Colonic mucosa (tissue), 4 donors: ENCODE data around the gene PTCH2. TPM values are rescaled to one million over a fixed set of nuclear protein-coding genes. Genes with fewer than 3 reads are reported as not detected.
"Not testable (repeated sequence)": the region's sequence is repeated elsewhere in the genome, so short reads cannot be mapped to it uniquely, and the experiment has no call there.

Experiments used
- DNase-seq: peaks from one replicate; pipeline ENCODE4 v3.0.0-alpha.2; 2020
- H3K27ac ChIP-seq: fragments of 200-600 bp; one replicate; pipeline ENCODE4 v1.8.0; 2021
- H3K27me3 ChIP-seq: fragments of 200-600 bp; one replicate; pipeline ENCODE4 v1.8.0; 2021
- H3K36me3 ChIP-seq: fragments of 200-600 bp; one replicate; pipeline ENCODE4 v1.8.0; 2021
- H3K4me1 ChIP-seq: fragments of 200-600 bp; one replicate; pipeline ENCODE4 v1.8.0; 2021; ENCODE audit warnings: mild to moderate bottlenecking
- H3K4me3 ChIP-seq: fragments of 200-600 bp; one replicate; pipeline ENCODE4 v1.8.0; 2021
- H3K9ac ChIP-seq, 2 donors: one replicate each; pipeline ENCODE4 v1.7.0; 2013; ENCODE audit warnings: control low read depth in 2 of 2, low read depth in 2 of 2, low read length in 2 of 2
- H3K9me3 ChIP-seq: fragments of 200-600 bp; one replicate; pipeline ENCODE4 v1.8.0; 2021
- CTCF ChIP-seq: fragments of 200-600 bp; IDR thresholded peaks from one replicate; pipeline ENCODE4 v1.8.0; 2022; ENCODE audit warnings: antibody characterized with exemption, mild to moderate bottlenecking
- intact Hi-C: fragments of 100-400 bp; cut with DNase I; formaldehyde crosslinking; loops from one replicate; pipeline ENCODE4 v1.14.1; 2022
- total RNA-seq, 2 donors: library from RNA; stranded (reverse); fragmentation: NEBNext Ultra II Directional in 1 of 2; extraction: Animal tissue kit (Norgen Biotek cat#: 25700) in 1 of 2; gene quantifications; one replicate each; pipeline ENCODE4 v1.2.1, GENCODE V29; 2021
- donor health status: healthy.
- donor health status: DM: no; HTN: no; CAD: no.
- donor health status: DM: no; HTN: no; CAD: no.

PTCH2 gene
- total RNA-seq, 2 donors from 2014 or later = 0.48 to 0.52 TPM

DNA sequence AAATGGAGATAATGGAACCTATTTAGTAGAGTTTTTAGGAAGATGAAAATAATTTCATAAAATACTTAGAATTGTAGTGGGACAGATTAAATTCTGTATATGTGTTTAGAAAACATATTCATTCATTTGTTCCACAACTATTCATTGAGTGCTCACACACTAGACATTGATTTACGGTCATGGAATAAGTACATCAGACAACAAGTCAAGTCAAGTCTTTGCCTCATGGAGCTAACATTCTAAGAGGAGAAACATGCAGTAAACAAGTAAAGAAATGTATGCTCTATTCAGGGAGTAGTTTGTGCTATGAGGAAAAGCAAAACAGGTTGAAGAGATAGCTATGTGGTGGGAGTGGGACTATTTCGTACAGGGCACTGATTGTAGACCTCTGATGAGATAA is 25.7 kb downstream of the PTCH2 start:
- Histone ChIP-seq H3K9ac (no peak overlapping the region), H3K4me1 (no peaks in the 10 kb centered on the region), H3K4me3 (no peak overlapping the region), H3K27ac (no peak overlapping the region), H3K36me3 (no peaks in the 10 kb centered on the region), H3K27me3 (no peaks in the 10 kb centered on the region), H3K9me3 (no peaks in the 10 kb centered on the region)
- intact Hi-C loops = no loop called here
- TF ChIP-seq CTCF = no peak
- no peak for DNase-seq

- H3K27ac ChIP-seq, intact Hi-C loops, H3K9me3 ChIP-seq, H3K27me3 ChIP-seq, H3K9ac ChIP-seq, H3K36me3 ChIP-seq, DNase-seq, H3K4me1 ChIP-seq, H3K4me3 ChIP-seq: not testable (repeated sequence)
These were observed 27.1 kb downstream of the PTCH2 start for GRCh38 chr1:44815926-44816325.

DNA sequence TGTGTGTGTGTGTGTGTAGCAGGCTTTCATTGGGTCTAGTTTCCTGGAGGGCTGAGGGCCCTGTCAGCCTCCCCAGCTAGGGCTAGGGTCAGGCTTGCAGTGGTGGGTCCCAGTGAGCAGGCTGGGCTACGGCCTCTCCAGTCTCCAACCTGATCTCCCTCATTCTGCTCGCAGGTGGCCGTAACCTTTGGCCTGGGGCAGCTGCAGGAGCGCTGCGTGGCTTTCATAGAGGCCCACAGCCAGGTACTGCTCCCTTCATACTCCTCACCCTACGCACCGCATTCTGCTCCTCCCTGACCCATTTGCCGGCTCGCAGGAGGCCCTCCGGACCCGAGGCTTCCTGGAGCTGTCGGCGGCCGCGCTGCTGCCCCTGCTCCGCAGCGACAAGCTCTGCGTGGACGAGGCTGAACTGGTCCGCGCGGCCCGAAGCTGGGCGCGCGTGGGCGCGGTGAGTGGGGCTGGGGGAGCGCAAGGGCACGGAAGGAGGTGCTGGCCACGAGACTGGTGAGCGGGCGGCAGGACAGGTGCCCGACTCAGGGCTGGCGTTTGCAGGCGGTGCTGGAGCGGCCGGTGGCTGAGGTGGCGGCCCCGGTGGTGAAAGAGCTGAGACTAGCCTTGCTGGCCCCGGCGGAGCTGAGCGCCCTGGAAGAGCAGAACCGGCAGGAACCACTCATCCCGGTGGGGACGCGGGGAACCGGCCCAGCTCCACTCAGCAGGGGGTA is 30.1 kb downstream of the PTCH2 start:
- intact Hi-C loops = no loop called here
- Histone ChIP-seq H3K9me3 (no peaks in the 10 kb centered on the region), H3K36me3 (no peaks in the 10 kb centered on the region), H3K4me1 (peaks cover 21% of the 10 kb centered on the region), H3K27ac (peak overlapping the region; percentile 67), H3K27me3 (no peaks in the 10 kb centered on the region), H3K9ac (peak overlapping the region; percentile 59 to 79), H3K4me3 (peak overlapping the region; percentile 44)
- TF ChIP-seq CTCF = no peak
- DNase-seq = no peak

DNA sequence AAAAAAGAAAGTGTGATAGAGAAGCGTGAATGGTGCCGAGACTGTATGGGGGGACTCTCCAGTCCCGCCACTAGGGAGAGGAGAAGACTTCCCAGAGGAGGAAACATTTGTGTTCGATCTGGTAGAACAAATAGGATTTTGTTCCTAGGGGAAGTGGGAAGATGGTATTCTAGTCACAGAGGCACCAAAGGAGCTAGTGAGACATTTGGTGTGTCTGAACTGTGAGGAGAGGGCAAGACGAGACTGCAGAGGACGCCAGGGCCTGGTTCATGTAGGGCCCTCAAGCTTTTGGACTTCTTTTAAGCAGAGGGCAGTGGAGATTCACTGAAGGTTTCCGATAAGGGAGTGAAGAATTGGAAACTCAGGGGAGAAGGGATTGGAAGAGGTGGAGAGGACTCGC is 31.8 kb downstream of the PTCH2 start:
- no peak for TF ChIP-seq CTCF
- no peak overlapping the region for H3K27ac ChIP-seq
- peaks cover 2% of the 10 kb centered on the region for H3K36me3 ChIP-seq
- H3K9me3 ChIP-seq = no peaks in the 10 kb centered on the region
- H3K4me1 ChIP-seq = peaks cover 36% of the 10 kb centered on the region
- DNase-seq = no peak
- no peak overlapping the region for H3K4me3 ChIP-seq
- H3K27me3 ChIP-seq = no peaks in the 10 kb centered on the region
- peak overlapping the region in 1 of 2 donors; percentile 8 for H3K9ac ChIP-seq
- intact Hi-C loops = no loop called here

GRCh38 chr1:44810762-44811105 is 32.3 kb downstream of the PTCH2 start:
- H3K27me3 ChIP-seq, H3K36me3 ChIP-seq, H3K4me3 ChIP-seq, H3K9me3 ChIP-seq, DNase-seq, intact Hi-C loops: not testable (repeated sequence)
- H3K4me1 ChIP-seq = peaks cover 36% of the 10 kb centered on the region
- H3K27ac ChIP-seq = peak overlapping the region; percentile 94
- peak overlapping the region in 1 of 2 donors; percentile 46 for H3K9ac ChIP-seq

GRCh38 chr1:44810101-44810761 is 32.8 kb downstream of the PTCH2 start:
- peak overlapping the region in 1 of 2 donors; percentile 84 for H3K9ac ChIP-seq
- H3K36me3 ChIP-seq = peaks cover 7% of the 10 kb centered on the region
- no peaks in the 10 kb centered on the region for H3K27me3 ChIP-seq
- H3K9me3 ChIP-seq = no peaks in the 10 kb centered on the region
- no peak overlapping the region for H3K4me3 ChIP-seq
- TF ChIP-seq CTCF = no peak
- H3K4me1 ChIP-seq = peaks cover 36% of the 10 kb centered on the region
- intact Hi-C loops = no loop called here
- H3K27ac ChIP-seq = peak overlapping the region; percentile 94
- DNase-seq = no peak
